GM12864 (cell line): ENCODE data around the gene SPEF2.

Source experiments
- DNase-seq: peaks from one replicate; pipeline ENCODE4 v3.0.0-alpha.2; 2011; ENCODE audit warnings: low read depth
- H3K4me3 ChIP-seq: 2 replicates; pipeline ENCODE4 v1.5.1; 2011; ENCODE audit warnings: mild to moderate bottlenecking, low read depth, low read length, control low read depth
- CTCF ChIP-seq: IDR thresholded peaks from 2 replicates; pipeline ENCODE4 v1.5.1; 2011; ENCODE audit warnings: low read depth, mild to moderate bottlenecking, moderate library complexity, low read length, control low read depth, inconsistent platforms; ENCODE audit errors: missing control alignments

Gene SPEF2

GRCh38 chr5:35741126-35741716 lies 123.6 kb downstream of the SPEF2 start:
- TF ChIP-seq CTCF = no peak
- no peak for DNase-seq

GRCh38 chr5:35741971-35742370 lies 124.3 kb downstream of the SPEF2 start:
- H3K4me3 ChIP-seq = no peak overlapping the region
- no peak for TF ChIP-seq CTCF
- no peak for DNase-seq

More at GRCh38 chr5:35741126-35741716, 123.6 kb downstream of the SPEF2 start:
- H3K4me3 ChIP-seq = no peak overlapping the region

GRCh38 chr5:35743644-35744043 lies 126.0 kb downstream of the SPEF2 start:
- no peak overlapping the region for H3K4me3 ChIP-seq
- DNase-seq = no peak
- no peak for TF ChIP-seq CTCF

GRCh38 chr5:35745193-35745592 lies 127.5 kb downstream of the SPEF2 start:
- TF ChIP-seq CTCF = no peak
- H3K4me3 ChIP-seq = no peak overlapping the region
- DNase-seq = no peak

- no peak for DNase-seq
- no peak for TF ChIP-seq CTCF
- H3K4me3 ChIP-seq = no peak overlapping the region
These were observed 128.0 kb downstream of the SPEF2 start for GRCh38 chr5:35745660-35746059.

GRCh38 chr5:35752012-35752411 lies 134.3 kb downstream of the SPEF2 start:
- no peak for DNase-seq
- no peak for TF ChIP-seq CTCF
- no peak overlapping the region for H3K4me3 ChIP-seq

- no peak for TF ChIP-seq CTCF
- no peak overlapping the region for H3K4me3 ChIP-seq
- no peak for DNase-seq
These were observed 135.8 kb downstream of the SPEF2 start for GRCh38 chr5:35753500-35753899.
